ENCODE results near the gene ZZZ3. TPM values are rescaled to one million over a fixed set of nuclear protein-coding genes. Genes with fewer than 3 reads are reported as not detected.

ZZZ3 gene
- total RNA-seq, 2 experiments from 2014 or later = 36.9 to 38.5 TPM

DNA sequence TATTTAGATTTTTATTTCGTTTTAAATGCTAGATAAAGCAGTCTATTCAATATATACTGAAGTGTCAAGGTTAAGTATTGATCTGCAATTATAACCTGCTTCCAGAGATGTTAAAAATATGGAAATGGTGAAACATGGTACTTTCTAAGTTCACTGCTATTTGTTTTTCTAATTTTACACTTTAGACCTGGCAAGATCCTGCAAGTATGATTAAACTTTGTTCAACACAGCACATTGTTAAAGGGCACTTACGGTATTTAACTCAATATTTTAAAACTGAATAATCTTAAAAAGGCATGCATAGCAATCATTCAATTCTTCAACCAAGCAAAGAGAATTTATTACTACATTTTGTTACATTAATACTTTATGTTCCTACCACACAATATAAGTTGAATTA, 35.7 kb upstream of the ZZZ3 start:
- no peaks in the 10 kb centered on the region for H3K27me3 Mint-ChIP-seq
- no peak overlapping the region for H3K27ac Mint-ChIP-seq
- intact Hi-C loops (cut with DNase I, micrococcal nuclease) = no loop called here
- H3K4me1 Mint-ChIP-seq (ENCODE audit: low read depth) = no peaks in the 10 kb centered on the region
- ChIA-PET CTCF (no interaction called here), POLR2A (no interaction called here)
- peaks cover 92% of the 10 kb centered on the region for H3K36me3 Mint-ChIP-seq (ENCODE audit: low read depth)
- Histone ChIP-seq H3K27me3 (ENCODE audit: control insufficient read depth in 1 of 2, insufficient read depth in 2 of 2, low read length in 2 of 2) (no peaks in the 10 kb centered on the region), H3K4me1 (ENCODE audit: insufficient read depth, low read length) (no peaks in the 10 kb centered on the region), H3K4me3 (ENCODE audit: low read length) (no peak overlapping the region), H3K9me3 (ENCODE audit: control insufficient read depth in 1 of 2, insufficient read depth in 1 of 2, low read length in 2 of 2) (no peaks in the 10 kb centered on the region), H3K27ac (ENCODE audit: low read depth in 1 of 2, low read length in 2 of 2) (no peak overlapping the region), H3K36me3 (ENCODE audit: insufficient read depth, low read length) (peaks cover 74% of the 10 kb centered on the region)
- no peak overlapping the region for H3K4me3 Mint-ChIP-seq
- no peak for TF ChIP-seq CTCF (IDR thresholded peaks at IDR 0.05)
- DNase-seq (no peak), ATAC-seq (ENCODE audit: poor library complexity) (no peak)
- H3K9me3 Mint-ChIP-seq = no peaks in the 10 kb centered on the region

DNA sequence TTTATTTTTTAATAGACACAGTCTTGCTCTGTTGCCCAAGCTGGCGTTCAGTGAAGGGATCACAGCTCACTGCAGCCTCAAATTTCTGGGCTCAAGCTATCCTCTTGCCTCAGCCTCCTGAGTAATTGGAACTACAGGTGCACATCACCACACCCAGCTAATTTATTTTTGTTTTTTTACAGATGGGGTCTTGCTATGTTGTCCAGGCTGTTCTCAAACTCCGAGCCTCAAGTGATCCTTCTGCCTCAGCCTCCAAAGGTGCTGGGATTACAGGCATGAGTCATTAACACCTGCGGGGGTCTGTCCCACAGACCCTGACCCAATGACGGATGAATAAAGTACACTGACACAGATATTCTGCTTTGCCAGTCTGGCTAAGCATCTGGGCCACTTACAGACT, 33.6 kb upstream of the ZZZ3 start:
- Histone ChIP-seq H3K4me1 (ENCODE audit: insufficient read depth, low read length) (no peaks in the 10 kb centered on the region), H3K4me3 (ENCODE audit: low read length) (no peak overlapping the region), H3K27me3 (ENCODE audit: control insufficient read depth in 1 of 2, insufficient read depth in 2 of 2, low read length in 2 of 2) (no peaks in the 10 kb centered on the region), H3K27ac (ENCODE audit: low read depth in 1 of 2, low read length in 2 of 2) (no peak overlapping the region), H3K36me3 (ENCODE audit: insufficient read depth, low read length) (peaks cover 72% of the 10 kb centered on the region), H3K9me3 (ENCODE audit: control insufficient read depth in 1 of 2, insufficient read depth in 1 of 2, low read length in 2 of 2) (no peaks in the 10 kb centered on the region)
- ATAC-seq (ENCODE audit: poor library complexity) = no peak
- CTCF ChIA-PET = interaction anchor here (1.6 kb wide), 1 partner anchor 12 kb away, joined by 3 read pairs; no protein-coding TSS in a partner anchor
- POLR2A ChIA-PET = no interaction called here
- no peak overlapping the region for H3K4me3 Mint-ChIP-seq
- H3K9me3 Mint-ChIP-seq = no peaks in the 10 kb centered on the region
- DNase-seq = no peak
- H3K27me3 Mint-ChIP-seq = no peaks in the 10 kb centered on the region
- peaks cover 89% of the 10 kb centered on the region for H3K36me3 Mint-ChIP-seq (ENCODE audit: low read depth)
- H3K4me1 Mint-ChIP-seq (ENCODE audit: low read depth) = no peaks in the 10 kb centered on the region
- intact Hi-C loops (cut with DNase I, micrococcal nuclease) = no loop called here
- H3K27ac Mint-ChIP-seq = no peak overlapping the region
- no peak for TF ChIP-seq CTCF (IDR thresholded peaks at IDR 0.05)

GRCh38 chr1:77709727-77710126, 27.3 kb upstream of the ZZZ3 start:
- no peak overlapping the region for H3K4me3 ChIP-seq (ENCODE audit: low read length)
- no peaks in the 10 kb centered on the region for H3K27me3 ChIP-seq (ENCODE audit: control insufficient read depth in 1 of 2, insufficient read depth in 2 of 2, low read length in 2 of 2)
- ATAC-seq (ENCODE audit: poor library complexity) (no peak), DNase-seq (no peak)
- CTCF ChIA-PET = interaction anchor here (0.7 kb wide), 1 partner anchor 26 kb away, joined by 3 read pairs; no protein-coding TSS in a partner anchor
- intact Hi-C loops (cut with DNase I, micrococcal nuclease) = no loop called here
- no peak overlapping the region for H3K27ac ChIP-seq (ENCODE audit: low read depth in 1 of 2, low read length in 2 of 2)
- peaks cover 70% of the 10 kb centered on the region for H3K36me3 ChIP-seq (ENCODE audit: insufficient read depth, low read length)
- H3K9me3 Mint-ChIP-seq = no peaks in the 10 kb centered on the region
- H3K4me3 Mint-ChIP-seq = no peak overlapping the region
- no peaks in the 10 kb centered on the region for H3K27me3 Mint-ChIP-seq
- POLR2A ChIA-PET = no interaction called here
- H3K9me3 ChIP-seq (ENCODE audit: control insufficient read depth in 1 of 2, insufficient read depth in 1 of 2, low read length in 2 of 2) = no peaks in the 10 kb centered on the region
- no peak for TF ChIP-seq CTCF (IDR thresholded peaks at IDR 0.05)
- H3K36me3 Mint-ChIP-seq (ENCODE audit: low read depth) = peaks cover 78% of the 10 kb centered on the region
- H3K4me1 Mint-ChIP-seq (ENCODE audit: low read depth) = no peaks in the 10 kb centered on the region
- H3K27ac Mint-ChIP-seq = no peak overlapping the region
- H3K4me1 ChIP-seq (ENCODE audit: insufficient read depth, low read length) = no peaks in the 10 kb centered on the region

Data from CD4-positive, alpha-beta T cell (primary cell).